K562 (cell line): ENCODE data around the gene HAVCR1. TPM values are rescaled to one million over a fixed set of nuclear protein-coding genes. Genes with fewer than 3 reads are reported as not detected.
"Not testable (repeated sequence)": the region's sequence is repeated elsewhere in the genome, so short reads cannot be mapped to it uniquely, and the experiment has no call there.

ENCODE experiments used
- ATAC-seq: fragments of 200-7000 bp; cut with Tn5 transposase; 3 replicates; pipeline ENCODE4 v1.9.1; 2020; ENCODE audit warnings: moderate library complexity
- BruUV-seq: library from RNA; stranded (reverse); fragments of 400-500 nt; replicated peaks from 2 replicates; lab custom pipeline; 2021; lab: Mats Ljungman, UMichigan
- CTCF ChIA-PET: fragments of 300-600 bp; formaldehyde crosslinking; extraction: SDS; loops from one replicate; lab custom pipeline; 2021; ENCODE audit warnings: low intra/inter-chr PET ratio; lab: Yijun Ruan, JAX
- POLR2A ChIA-PET: fragments of 300-600, 350-650 bp; sonication (Branson Sonifier 250); formaldehyde crosslinking; extraction: SDS; loops from one replicate; lab custom pipeline; 2021; ENCODE audit warnings: antibody characterized with exemption, inconsistent platforms; lab: Yijun Ruan, JAX
- DNase-seq, 4 experiments: peaks; one replicate each; pipeline versions ENCODE4 v3.0.0 to v3.0.0-alpha.2; 2011 to 2018; ENCODE audit warnings: low spot score in 3 of 4, mixed read lengths in 3 of 4; ENCODE audit errors: extremely low read depth in 1 of 4
- FAIRE-seq: peaks from 2 replicates; lab custom pipeline; 2011; peaks lifted over from hg19 to GRCh38; lab: Jason Lieb, UNC
- H2AFZ ChIP-seq: 2 replicates; pipeline ENCODE4 v1.6.0; 2011; ENCODE audit warnings: low read depth, low read length, control low read depth, inconsistent platforms
- H3K27ac ChIP-seq: fragments of 200-600 bp; 3 replicates; pipeline ENCODE4 v1.8.0; 2011; ENCODE audit warnings: low read depth, mild to moderate bottlenecking, control low read depth, inconsistent platforms, low read length, moderate library complexity, mixed read lengths; ENCODE audit errors: extremely low read depth
- H3K27me3 ChIP-seq, 2 experiments: fragments of 300-600 bp in 1 of 2; 2 replicates in 1 of 2; 3 replicates in 1 of 2; pipeline versions ENCODE4 v1.6.0 to v1.8.0; 2011; ENCODE audit warnings: inconsistent platforms in 2 of 2, low read length in 2 of 2, mild to moderate bottlenecking in 1 of 2, mixed read lengths in 1 of 2, moderate library complexity in 1 of 2; ENCODE audit not compliant: control insufficient read depth in 2 of 2, insufficient read depth in 2 of 2
- H3K36me3 ChIP-seq: fragments of 300-600 bp; 3 replicates; pipeline ENCODE4 v1.8.0; 2011; ENCODE audit warnings: mild to moderate bottlenecking, low read length, inconsistent platforms; ENCODE audit not compliant: control insufficient read depth, insufficient read depth
- H3K4me1 ChIP-seq, 2 experiments: fragments of 200-600 bp in 1 of 2; replicated peaks in 1 of 2; 2 replicates in 1 of 2; 3 replicates in 1 of 2; pipeline versions ENCODE4 v1.5.1 to v1.8.0; 2011; ENCODE audit warnings: inconsistent platforms in 2 of 2, low read length in 2 of 2, mild to moderate bottlenecking in 1 of 2, mixed read lengths in 1 of 2, moderate library complexity in 1 of 2; ENCODE audit not compliant: control insufficient read depth in 2 of 2, insufficient read depth in 2 of 2
- H3K4me2 ChIP-seq: 2 replicates; pipeline ENCODE4 v1.6.1; 2011; ENCODE audit warnings: low read length, control low read depth, inconsistent platforms, mixed read lengths; ENCODE audit not compliant: insufficient read depth
- H3K4me3 ChIP-seq: fragments of 200-600 bp; sonication (generic), shearing (Covaris generic); 2 replicates; pipeline ENCODE4 v1.5.1; 2016; ENCODE audit warnings: control low read depth, inconsistent platforms
- H3K79me2 ChIP-seq: fragments of 200-600 bp; 3 replicates; pipeline ENCODE4 v1.8.0; 2011; ENCODE audit warnings: low read length, inconsistent platforms; ENCODE audit not compliant: control insufficient read depth, insufficient read depth
- H3K9ac ChIP-seq, 2 experiments: 2 replicates each; pipeline versions ENCODE4 v1.6.0 to v1.6.1; 2011; ENCODE audit warnings: low read depth in 2 of 2, low read length in 2 of 2, control low read depth in 1 of 2, inconsistent platforms in 1 of 2, mild to moderate bottlenecking in 1 of 2, mixed read lengths in 1 of 2; ENCODE audit not compliant: insufficient read depth in 1 of 2
- H3K9me1 ChIP-seq: one replicate; pipeline ENCODE4 v1.6.0; 2011; ENCODE audit warnings: inconsistent platforms, mild to moderate bottlenecking, low read length, moderate library complexity; ENCODE audit not compliant: control insufficient read depth, insufficient read depth
- H3K9me3 ChIP-seq: replicated peaks from 2 replicates; pipeline ENCODE4 v1.5.1; 2011; ENCODE audit warnings: low read depth, low read length, inconsistent platforms; ENCODE audit not compliant: control insufficient read depth, insufficient read depth
- H4K20me1 ChIP-seq: replicated peaks from 2 replicates; pipeline ENCODE4 v1.6.1; 2011; ENCODE audit warnings: low read length, inconsistent platforms, mixed read lengths; ENCODE audit not compliant: control insufficient read depth, insufficient read depth
- CREBBP ChIP-seq: IDR thresholded peaks from one replicate; pipeline ENCODE4 v1.6.1; 2012; ENCODE audit warnings: low read depth, mild to moderate bottlenecking, control low read depth, inconsistent platforms, low read length
- CXXC5 ChIP-seq: fragments of 250-450 bp; sonication (Bioruptor Pico); IDR thresholded peaks from 2 replicates; pipeline ENCODE4 v1.8.0; 2022; ENCODE audit warnings: inconsistent platforms, mild to moderate bottlenecking, moderate library complexity
- HBP1 ChIP-seq: fragments of 450-650 bp; formaldehyde crosslinking; IDR thresholded peaks from 2 replicates; pipeline ENCODE4 v1.4.0; 2022; ENCODE audit warnings: missing genetic modification characterization
- HNRNPUL1 ChIP-seq: fragments of 200-400 bp; formaldehyde crosslinking; IDR thresholded peaks from 2 replicates; pipeline ENCODE4 v1.6.1; 2017; ENCODE audit warnings: low read length
- NEUROD1 ChIP-seq: fragments of 150-350 bp; IDR thresholded peaks from 2 replicates; pipeline ENCODE4 v1.6.1; 2014; ENCODE audit warnings: borderline replicate concordance, low read length, low read depth; ENCODE audit not compliant: partially characterized antibody
- NFRKB ChIP-seq: fragments of 450-650 bp; IDR thresholded peaks from 2 replicates; pipeline ENCODE4 v1.6.1; 2016; ENCODE audit warnings: low read depth
- SNIP1 ChIP-seq: fragments of 450-650 bp; IDR thresholded peaks from 2 replicates; pipeline ENCODE4 v1.7.1; 2017; ENCODE audit warnings: low read depth, mild to moderate bottlenecking
- ZBTB26 ChIP-seq: fragments of 450-650 bp; formaldehyde crosslinking; IDR thresholded peaks from 2 replicates; pipeline ENCODE4 v1.4.0; 2022; ENCODE audit warnings: missing genetic modification characterization
- ZNF217 ChIP-seq: sonication (generic); formaldehyde crosslinking; IDR thresholded peaks from 2 replicates; pipeline ENCODE4 v1.8.0; 2022; ENCODE audit warnings: mild to moderate bottlenecking, missing genetic modification reagents
- ZNF696 ChIP-seq: fragments of 250-450 bp; sonication (Bioruptor Pico); conservative IDR thresholded peaks from 2 replicates; pipeline ENCODE4 v1.4.0; 2020; ENCODE audit warnings: mild to moderate bottlenecking, moderate library complexity
- ZNF764 ChIP-seq: fragments of 250-450 bp; sonication (Bioruptor Pico); IDR thresholded peaks from 2 replicates; pipeline ENCODE4 v1.4.0; 2020; ENCODE audit warnings: low read depth, mild to moderate bottlenecking, moderate library complexity
- WGBS: fragments of 100-300 bp; shearing (Covaris generic); methylation state at CpG from one replicate; pipeline ENCODE4 v1.1.6; 2016; ENCODE audit warnings: low coverage, mixed read lengths; ENCODE audit not compliant: insufficient coverage; ENCODE audit errors: missing lambda C conversion rate; 5-methylcytosine and 5-hydroxymethylcytosine counted together
- in situ Hi-C: fragments of 300-500 bp; cut with MboI; formaldehyde crosslinking; loops from 4 replicates; pipeline ENCODE4 v1.15.0; 2018; ENCODE audit warnings: inconsistent platforms, mixed read lengths
- intact Hi-C: fragments of 100-400 bp; cut with micrococcal nuclease; formaldehyde crosslinking; loops from 2 replicates; pipeline ENCODE4 v1.14.2; 2022
- polyA plus RNA-seq, 8 experiments: library from polyadenylated mRNA; depleted of rRNA in 4 of 8; stranded (reverse) in 5 of 8; unstranded in 3 of 8; fragments of >200 nt; fragmentation: Nextera tagmentation in 2 of 8; fragmentation: Illumina TruSeq in 1 of 8; extraction: Ambion mirVana in 2 of 8; extraction: Trizol in 1 of 8; gene quantifications; 2 replicates each; pipeline versions ENCODE4 v1.2.1 to v1.2.3, GENCODE V29; 2011 to 2014; ENCODE audit warnings: inconsistent platforms in 1 of 8, missing spikeins in 1 of 8
- total RNA-seq, 7 experiments: library from RNA; depleted of rRNA in 6 of 7; stranded (reverse); fragments of >200 nt in 6 of 7; fragmentation: Illumina TruSeq in 2 of 7; extraction: Trizol in 2 of 7; gene quantifications; 2 replicates each; pipeline versions ENCODE4 v1.2.1 to v1.2.3, GENCODE V29; 2011 to 2021; ENCODE audit warnings: low replicate concordance in 1 of 7
- TF ChIP-seq, protein P1 (sequence below): sonication (generic); formaldehyde crosslinking; IDR thresholded peaks from 2 replicates; pipeline ENCODE4 v1.8.1; 2022; ENCODE audit warnings: missing genetic modification reagents

The HAVCR1 gene
- total and polyA plus RNA-seq, 9 of the 15 experiments (the other 6 are each of a cell fraction or from before 2014, with no cell fraction given): 0.04 TPM; not detected in 8

- no peak for TF ChIP-seq HBP1 (CRISPR knock-in tag)
- TF ChIP-seq CREBBP: no peak
- no peak for TF ChIP-seq ZBTB26 (CRISPR knock-in tag)
- TF ChIP-seq SNIP1: no peak
- no peak for TF ChIP-seq ZNF764 (CRISPR knock-in tag)
- TF ChIP-seq NEUROD1: no peak
- no peak for TF ChIP-seq ZNF217 (CRISPR knock-in tag)
- no peak for TF ChIP-seq ZNF696
- no peak for TF ChIP-seq HNRNPUL1
Observed at GRCh38 chr5:157030692-157031091, 28.2 kb downstream of the HAVCR1 start (continued).

GRCh38 chr5:157029457-157029856 is 29.5 kb downstream of the HAVCR1 start:
- DNase-seq: no peak
- H3K27ac ChIP-seq: no peak overlapping the region
- ATAC-seq: no peak
- WGBS: 0% methylated on average over 3 of the region's 3 CpGs
- H3K9me1 ChIP-seq: no peaks in the 10 kb centered on the region
- FAIRE-seq: no peak
- H2AFZ ChIP-seq: no peak overlapping the region
- H3K79me2 ChIP-seq: no peaks in the 10 kb centered on the region; the same call in 2 of the 3 replicates
- H3K4me1 ChIP-seq: no peaks in the 10 kb centered on the region; a peak in 1 of 5 replicates
- no TSS peak for BruUV-seq
- POLR2A ChIA-PET: no interaction called here
- CTCF ChIA-PET: no interaction called here
- in situ Hi-C loops (no loop called here), intact Hi-C loops (no loop called here)
- no peaks in the 10 kb centered on the region for H3K27me3 ChIP-seq
- TF ChIP-seq, protein P1, sequence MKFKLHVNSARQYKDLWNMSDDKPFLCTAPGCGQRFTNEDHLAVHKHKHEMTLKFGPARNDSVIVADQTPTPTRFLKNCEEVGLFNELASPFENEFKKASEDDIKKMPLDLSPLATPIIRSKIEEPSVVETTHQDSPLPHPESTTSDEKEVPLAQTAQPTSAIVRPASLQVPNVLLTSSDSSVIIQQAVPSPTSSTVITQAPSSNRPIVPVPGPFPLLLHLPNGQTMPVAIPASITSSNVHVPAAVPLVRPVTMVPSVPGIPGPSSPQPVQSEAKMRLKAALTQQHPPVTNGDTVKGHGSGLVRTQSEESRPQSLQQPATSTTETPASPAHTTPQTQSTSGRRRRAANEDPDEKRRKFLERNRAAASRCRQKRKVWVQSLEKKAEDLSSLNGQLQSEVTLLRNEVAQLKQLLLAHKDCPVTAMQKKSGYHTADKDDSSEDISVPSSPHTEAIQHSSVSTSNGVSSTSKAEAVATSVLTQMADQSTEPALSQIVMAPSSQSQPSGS (CRISPR knock-in tag): no peak
- no peak for TF ChIP-seq NFRKB
- TF ChIP-seq CXXC5: no peak
- H3K9me3 ChIP-seq: no peaks in the 10 kb centered on the region
- H4K20me1 ChIP-seq: no peaks in the 10 kb centered on the region
- H3K4me3 ChIP-seq: no peak overlapping the region
- no peaks in the 10 kb centered on the region for H3K36me3 ChIP-seq
- no peak overlapping the region for H3K4me2 ChIP-seq
- no peak overlapping the region for H3K9ac ChIP-seq

DNA sequence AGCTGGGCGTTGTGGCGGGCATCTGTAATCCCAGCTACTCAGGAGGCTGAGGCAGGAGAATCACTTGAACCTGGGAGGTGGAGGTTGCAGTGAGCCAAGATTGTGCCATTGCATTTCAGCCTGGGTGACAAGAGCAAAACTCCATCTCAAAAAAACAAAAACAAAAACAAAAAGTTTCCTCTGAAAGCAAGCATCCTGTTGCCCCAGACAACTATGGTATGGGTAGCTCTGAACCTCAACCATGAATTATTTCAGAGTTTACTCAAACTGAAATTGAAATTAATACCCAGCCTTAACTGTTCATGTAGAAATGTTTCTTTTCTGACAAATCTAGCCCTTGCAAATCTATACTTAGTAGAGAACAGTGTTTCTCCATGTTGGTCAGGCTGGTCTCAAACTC is 31.3 kb downstream of the HAVCR1 start:
- BruUV-seq, H3K9ac ChIP-seq, H2AFZ ChIP-seq, H3K36me3 ChIP-seq, H4K20me1 ChIP-seq, in situ Hi-C loops, FAIRE-seq, ATAC-seq, H3K4me1 ChIP-seq, intact Hi-C loops, H3K4me3 ChIP-seq, H3K9me3 ChIP-seq, DNase-seq, H3K27me3 ChIP-seq, H3K4me2 ChIP-seq, H3K27ac ChIP-seq, H3K9me1 ChIP-seq, H3K79me2 ChIP-seq, POLR2A ChIA-PET: not testable (repeated sequence)
- WGBS: 0% methylated on average over 2 of the region's 2 CpGs
- CTCF ChIA-PET: interaction anchor here (0.6 kb wide), 1 partner anchor 1411 kb away, joined by 3 read pairs; no protein-coding TSS in a partner anchor
